HepG2 (cell line): Measurements from ENCODE around the gene FANCD2. TPM values are rescaled to one million over a fixed set of nuclear protein-coding genes. Genes with fewer than 3 reads are reported as not detected.

Experiments used
- AHR ChIP-seq: IDR thresholded peaks from 2 replicates; pipeline ENCODE4 v1.6.1; 2018; ENCODE audit warnings: missing genetic modification reagents, missing compliant biosample characterization
- KMT2A ChIP-seq: sonication (generic); formaldehyde crosslinking; IDR thresholded peaks from 2 replicates; pipeline ENCODE4 v1.4.0; 2020; ENCODE audit warnings: missing genetic modification reagents
- NFE2L1 ChIP-seq: sonication (generic); formaldehyde crosslinking; IDR thresholded peaks from 2 replicates; pipeline ENCODE4 v1.4.0; 2020; ENCODE audit warnings: missing genetic modification reagents, mild to moderate bottlenecking, borderline replicate concordance
- TMF1 ChIP-seq: sonication (generic); formaldehyde crosslinking; IDR thresholded peaks from 2 replicates; pipeline ENCODE4 v1.8.1; 2022; ENCODE audit warnings: low read depth, missing genetic modification reagents
- ZKSCAN1 ChIP-seq: fragments of 150-350 bp; IDR thresholded peaks from 2 replicates; pipeline ENCODE4 v1.6.1; 2014; ENCODE audit warnings: low read length
- ZMAT5 ChIP-seq: sonication (generic); formaldehyde crosslinking; IDR thresholded peaks from 2 replicates; pipeline ENCODE4 v1.5.0; 2020; ENCODE audit warnings: mild to moderate bottlenecking, low read depth, missing genetic modification reagents, borderline replicate concordance
- ZMYM4 ChIP-seq: sonication (generic); formaldehyde crosslinking; IDR thresholded peaks from 2 replicates; pipeline ENCODE4 v1.8.1; 2023; ENCODE audit warnings: mild to moderate bottlenecking, missing genetic modification reagents
- ZNF343 ChIP-seq: sonication (generic); formaldehyde crosslinking; IDR thresholded peaks from 2 replicates; pipeline ENCODE4 v1.4.0; 2020; ENCODE audit warnings: mild to moderate bottlenecking, missing genetic modification reagents
- ZNF446 ChIP-seq: sonication (generic); formaldehyde crosslinking; IDR thresholded peaks from 2 replicates; pipeline ENCODE4 v1.5.0; 2020; ENCODE audit warnings: mild to moderate bottlenecking, missing genetic modification reagents
- ZNF878 ChIP-seq: sonication (generic); formaldehyde crosslinking; IDR thresholded peaks from 2 replicates; pipeline ENCODE4 v1.8.1; 2023; ENCODE audit warnings: mild to moderate bottlenecking, missing genetic modification reagents, moderate library complexity
- ZUFSP ChIP-seq: sonication (generic); formaldehyde crosslinking; IDR thresholded peaks from 2 replicates; pipeline ENCODE4 v1.9.0; 2021; ENCODE audit warnings: missing genetic modification reagents, mild to moderate bottlenecking, borderline replicate concordance
- polyA plus RNA-seq, 8 experiments: library from polyadenylated mRNA; depleted of rRNA in 3 of 8; stranded (reverse) in 7 of 8; unstranded in 1 of 8; fragments of >200 nt; fragmentation: Illumina TruSeq in 4 of 8; extraction: Trizol in 4 of 8; gene quantifications; 2 replicates each; pipeline versions ENCODE4 v1.2.1 to v1.2.3, GENCODE V29; 2011 to 2016; ENCODE audit warnings: low read depth in 4 of 8, missing spikeins in 1 of 8, mixed read lengths in 1 of 8; ENCODE audit not compliant: insufficient read depth in 1 of 8
- total RNA-seq, 5 experiments: library from RNA; depleted of rRNA; stranded (reverse); fragments of >200 nt; fragmentation: Illumina TruSeq; extraction: Trizol; gene quantifications; 2 replicates each; pipeline ENCODE4 v1.2.3, GENCODE V29; 2016; ENCODE audit warnings: low read depth in 1 of 5
- TF ChIP-seq, protein P1 (sequence below): sonication (generic); formaldehyde crosslinking; IDR thresholded peaks from 2 replicates; pipeline ENCODE4 v1.4.0; 2020; ENCODE audit warnings: mild to moderate bottlenecking, missing genetic modification reagents
- TF ChIP-seq, protein P2 (sequence below): sonication (generic); formaldehyde crosslinking; IDR thresholded peaks from 2 replicates; pipeline ENCODE4 v1.5.1; 2020; ENCODE audit warnings: missing genetic modification reagents, mild to moderate bottlenecking, borderline replicate concordance
- TF ChIP-seq, protein P3 (sequence below): IDR thresholded peaks from 2 replicates; pipeline ENCODE4 v1.6.1; 2018; ENCODE audit warnings: missing genetic modification reagents
- TF ChIP-seq, protein P4 (sequence below): sonication (generic); formaldehyde crosslinking; IDR thresholded peaks from 2 replicates; pipeline ENCODE4 v1.5.1; 2020; ENCODE audit warnings: mild to moderate bottlenecking, missing genetic modification reagents, borderline replicate concordance

FANCD2 gene
- total and polyA plus RNA-seq, 2 of the 13 experiments (the other 11 are each of a cell fraction or from before 2014, with no cell fraction given) = 10.1 to 42.0 TPM

- TF ChIP-seq, protein P1, sequence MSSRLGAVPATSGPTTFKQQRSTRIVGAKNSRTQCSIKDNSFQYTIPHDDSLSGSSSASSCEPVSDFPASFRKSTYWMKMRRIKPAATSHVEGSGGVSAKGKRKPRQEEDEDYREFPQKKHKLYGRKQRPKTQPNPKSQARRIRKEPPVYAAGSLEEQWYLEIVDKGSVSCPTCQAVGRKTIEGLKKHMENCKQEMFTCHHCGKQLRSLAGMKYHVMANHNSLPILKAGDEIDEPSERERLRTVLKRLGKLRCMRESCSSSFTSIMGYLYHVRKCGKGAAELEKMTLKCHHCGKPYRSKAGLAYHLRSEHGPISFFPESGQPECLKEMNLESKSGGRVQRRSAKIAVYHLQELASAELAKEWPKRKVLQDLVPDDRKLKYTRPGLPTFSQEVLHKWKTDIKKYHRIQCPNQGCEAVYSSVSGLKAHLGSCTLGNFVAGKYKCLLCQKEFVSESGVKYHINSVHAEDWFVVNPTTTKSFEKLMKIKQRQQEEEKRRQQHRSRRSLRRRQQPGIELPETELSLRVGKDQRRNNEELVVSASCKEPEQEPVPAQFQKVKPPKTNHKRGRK (CRISPR knock-in tag) = no peak
- TF ChIP-seq ZNF343 (CRISPR knock-in tag) (peak; percentile 82), ZMYM4 (CRISPR knock-in tag) (peak; percentile 95), ZMAT5 (no peak), AHR (peak; percentile 74; the same call in 1 of the 2 replicates), TMF1 (CRISPR knock-in tag) (peak; percentile 84; the same call in 1 of the 2 replicates), NFE2L1 (CRISPR knock-in tag) (peak; percentile 79; the same call in 1 of the 2 replicates), ZNF878 (CRISPR knock-in tag) (peak; percentile 90; the same call in 1 of the 2 replicates), ZNF446 (CRISPR knock-in tag) (0 out of 2 replicates have a peak, but pooled peaks have one; percentile 53), KMT2A (CRISPR knock-in tag) (peak; percentile 99), ZUFSP (CRISPR knock-in tag) (no peak), ZKSCAN1 (peak; percentile 80)
- TF ChIP-seq, protein P2, sequence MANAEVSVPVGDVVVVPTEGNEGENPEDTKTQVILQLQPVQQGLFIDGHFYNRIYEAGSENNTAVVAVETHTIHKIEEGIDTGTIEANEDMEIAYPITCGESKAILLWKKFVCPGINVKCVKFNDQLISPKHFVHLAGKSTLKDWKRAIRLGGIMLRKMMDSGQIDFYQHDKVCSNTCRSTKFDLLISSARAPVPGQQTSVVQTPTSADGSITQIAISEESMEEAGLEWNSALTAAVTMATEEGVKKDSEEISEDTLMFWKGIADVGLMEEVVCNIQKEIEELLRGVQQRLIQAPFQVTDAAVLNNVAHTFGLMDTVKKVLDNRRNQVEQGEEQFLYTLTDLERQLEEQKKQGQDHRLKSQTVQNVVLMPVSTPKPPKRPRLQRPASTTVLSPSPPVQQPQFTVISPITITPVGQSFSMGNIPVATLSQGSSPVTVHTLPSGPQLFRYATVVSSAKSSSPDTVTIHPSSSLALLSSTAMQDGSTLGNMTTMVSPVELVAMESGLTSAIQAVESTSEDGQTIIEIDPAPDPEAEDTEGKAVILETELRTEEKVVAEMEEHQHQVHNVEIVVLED (CRISPR knock-in tag) = peak; percentile 96
- TF ChIP-seq, protein P3, sequence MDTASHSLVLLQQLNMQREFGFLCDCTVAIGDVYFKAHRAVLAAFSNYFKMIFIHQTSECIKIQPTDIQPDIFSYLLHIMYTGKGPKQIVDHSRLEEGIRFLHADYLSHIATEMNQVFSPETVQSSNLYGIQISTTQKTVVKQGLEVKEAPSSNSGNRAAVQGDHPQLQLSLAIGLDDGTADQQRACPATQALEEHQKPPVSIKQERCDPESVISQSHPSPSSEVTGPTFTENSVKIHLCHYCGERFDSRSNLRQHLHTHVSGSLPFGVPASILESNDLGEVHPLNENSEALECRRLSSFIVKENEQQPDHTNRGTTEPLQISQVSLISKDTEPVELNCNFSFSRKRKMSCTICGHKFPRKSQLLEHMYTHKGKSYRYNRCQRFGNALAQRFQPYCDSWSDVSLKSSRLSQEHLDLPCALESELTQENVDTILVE (CRISPR knock-in tag) = peak; percentile 87
- TF ChIP-seq, protein P4, sequence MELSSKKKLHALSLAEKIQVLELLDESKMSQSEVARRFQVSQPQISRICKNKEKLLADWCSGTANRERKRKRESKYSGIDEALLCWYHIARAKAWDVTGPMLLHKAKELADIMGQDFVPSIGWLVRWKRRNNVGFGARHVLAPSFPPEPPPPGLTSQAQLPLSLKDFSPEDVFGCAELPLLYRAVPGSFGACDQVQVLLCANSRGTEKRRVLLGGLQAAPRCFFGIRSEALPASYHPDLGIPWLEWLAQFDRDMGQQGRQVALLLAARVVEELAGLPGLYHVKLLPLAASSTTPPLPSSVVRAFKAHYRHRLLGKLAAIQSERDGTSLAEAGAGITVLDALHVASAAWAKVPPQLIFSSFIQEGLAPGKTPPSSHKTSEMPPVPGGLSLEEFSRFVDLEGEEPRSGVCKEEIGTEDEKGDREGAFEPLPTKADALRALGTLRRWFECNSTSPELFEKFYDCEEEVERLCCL (CRISPR knock-in tag) = 0 out of 2 replicates have a peak, but pooled peaks have one; percentile 72
Observed at GRCh38 chr3:10026084-10026890, at the start of gene FANCD2 (continued).
